Astrocyte of the spinal cord (primary cell): ENCODE measurements around the gene PIK3R5.

Experiments used
- DNase-seq: peaks from one replicate; pipeline ENCODE4 v3.0.0; 2011; ENCODE audit warnings: low read depth, low spot score
- H3K4me3 ChIP-seq: 2 replicates; pipeline ENCODE4 v1.5.1; 2011; ENCODE audit warnings: low read depth, mild to moderate bottlenecking, low read length, moderate library complexity
- in situ Hi-C: cut with HindIII; loops from 2 replicates; pipeline ENCODE4 v1.10.0; 2017; ENCODE audit warnings: low sequenced_read_pairs
- TF ChIP-seq, protein P1 (sequence below): IDR thresholded peaks from 2 replicates; pipeline ENCODE4 v1.5.1; 2012; ENCODE audit warnings: low read depth, mild to moderate bottlenecking, low read length, inconsistent platforms

PIK3R5 gene

DNA sequence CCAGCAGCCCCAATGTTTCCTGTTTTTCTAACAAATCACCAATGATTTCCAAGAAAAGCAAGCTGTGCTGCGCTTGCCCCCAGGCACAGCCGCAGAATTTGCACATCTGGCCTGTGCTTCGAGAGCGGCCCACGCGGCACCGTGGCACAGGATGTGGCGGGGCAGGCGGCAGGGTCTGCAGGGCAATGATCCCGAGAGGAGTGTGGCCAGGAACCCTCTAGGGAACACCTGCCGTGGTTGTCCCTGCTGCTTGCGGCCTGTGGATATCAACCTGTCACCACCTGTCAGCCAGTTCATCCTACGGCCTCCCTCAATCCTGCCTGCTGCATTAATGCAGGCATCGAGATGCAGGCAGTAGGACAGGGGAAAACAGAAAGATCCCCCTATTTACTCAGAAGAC, 24.0 kb downstream of the PIK3R5 start:
- in situ Hi-C loops, result no loop called here
- no peak for DNase-seq
- no peak overlapping the region for H3K4me3 ChIP-seq
- TF ChIP-seq, protein P1, sequence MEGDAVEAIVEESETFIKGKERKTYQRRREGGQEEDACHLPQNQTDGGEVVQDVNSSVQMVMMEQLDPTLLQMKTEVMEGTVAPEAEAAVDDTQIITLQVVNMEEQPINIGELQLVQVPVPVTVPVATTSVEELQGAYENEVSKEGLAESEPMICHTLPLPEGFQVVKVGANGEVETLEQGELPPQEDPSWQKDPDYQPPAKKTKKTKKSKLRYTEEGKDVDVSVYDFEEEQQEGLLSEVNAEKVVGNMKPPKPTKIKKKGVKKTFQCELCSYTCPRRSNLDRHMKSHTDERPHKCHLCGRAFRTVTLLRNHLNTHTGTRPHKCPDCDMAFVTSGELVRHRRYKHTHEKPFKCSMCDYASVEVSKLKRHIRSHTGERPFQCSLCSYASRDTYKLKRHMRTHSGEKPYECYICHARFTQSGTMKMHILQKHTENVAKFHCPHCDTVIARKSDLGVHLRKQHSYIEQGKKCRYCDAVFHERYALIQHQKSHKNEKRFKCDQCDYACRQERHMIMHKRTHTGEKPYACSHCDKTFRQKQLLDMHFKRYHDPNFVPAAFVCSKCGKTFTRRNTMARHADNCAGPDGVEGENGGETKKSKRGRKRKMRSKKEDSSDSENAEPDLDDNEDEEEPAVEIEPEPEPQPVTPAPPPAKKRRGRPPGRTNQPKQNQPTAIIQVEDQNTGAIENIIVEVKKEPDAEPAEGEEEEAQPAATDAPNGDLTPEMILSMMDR, result no peak

DNA sequence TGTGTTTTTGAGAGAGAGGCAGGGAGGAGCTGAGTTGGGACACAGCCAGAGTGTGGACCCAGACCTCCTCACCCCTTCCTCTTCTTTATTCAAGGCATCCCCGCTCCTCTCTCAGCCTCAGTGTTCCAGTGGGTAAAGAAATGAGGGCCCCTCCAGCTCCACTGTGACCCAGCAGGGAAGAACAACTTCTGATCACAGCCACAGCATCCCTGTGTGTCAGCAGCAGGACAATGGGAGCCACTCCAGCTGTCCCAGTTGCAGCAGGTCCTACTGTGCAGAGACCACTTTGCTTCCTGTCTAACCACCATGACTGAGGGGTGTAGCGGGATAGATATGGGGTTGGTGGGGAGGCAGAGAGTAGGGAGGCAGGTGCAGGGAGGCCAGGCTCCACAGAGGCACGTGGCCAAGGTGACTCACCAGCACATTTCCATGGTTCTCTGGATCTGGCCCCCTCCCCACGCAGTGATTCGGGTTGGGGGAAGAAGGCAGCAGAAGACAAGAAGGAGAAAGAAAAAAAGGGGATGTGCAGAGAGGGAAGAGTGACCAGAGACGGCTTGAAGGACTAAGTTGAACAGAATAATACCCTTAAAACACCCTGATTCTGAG, 24.5 kb downstream of the PIK3R5 start:
- TF ChIP-seq, protein P1, result no peak
- H3K4me3 ChIP-seq, result no peak overlapping the region
- DNase-seq, result no peak
- in situ Hi-C loops, result no loop called here

DNA sequence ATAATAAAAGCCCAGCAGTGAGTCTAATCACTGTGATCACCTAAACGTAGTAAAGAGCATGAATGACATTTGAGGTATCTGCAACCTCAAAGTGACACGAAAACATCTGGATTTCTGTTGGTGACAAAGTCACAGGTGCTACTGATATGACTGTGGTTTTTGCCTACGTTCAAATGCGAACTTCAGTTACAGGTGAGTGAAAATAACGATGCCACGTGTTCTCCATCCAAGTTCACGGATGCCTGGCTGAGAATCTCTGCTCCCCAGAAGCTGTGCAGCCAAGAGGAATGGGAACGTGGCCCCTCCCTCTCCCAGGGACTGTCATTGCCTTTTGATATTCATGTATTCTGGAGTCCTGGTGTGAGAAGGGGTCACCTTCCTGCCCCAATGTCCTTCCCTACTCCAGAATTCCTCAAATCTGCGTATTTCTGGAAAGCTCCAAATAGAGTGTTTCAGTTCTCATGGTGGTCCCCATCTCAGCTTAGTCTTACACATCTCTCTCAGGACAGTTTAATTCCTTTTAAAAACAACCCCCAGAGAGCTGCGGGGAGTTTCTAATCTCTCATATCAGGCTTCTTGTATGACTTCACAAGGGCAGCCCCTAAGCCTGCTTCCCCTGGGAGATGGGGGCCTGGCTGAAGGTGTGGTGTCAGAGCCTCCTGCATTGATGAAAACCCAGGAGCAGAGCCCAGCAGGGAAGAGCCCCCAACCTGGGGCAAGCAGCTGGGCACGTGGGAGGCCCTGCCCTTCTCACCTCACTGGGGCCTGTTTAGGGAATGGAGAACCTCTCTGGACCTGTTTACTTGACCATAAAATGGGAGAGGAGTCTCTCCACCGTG, 25.8 kb downstream of the PIK3R5 start:
- in situ Hi-C loops, result no loop called here
- TF ChIP-seq, protein P1, result no peak
- no peak for DNase-seq
- H3K4me3 ChIP-seq, result no peak overlapping the region

DNA sequence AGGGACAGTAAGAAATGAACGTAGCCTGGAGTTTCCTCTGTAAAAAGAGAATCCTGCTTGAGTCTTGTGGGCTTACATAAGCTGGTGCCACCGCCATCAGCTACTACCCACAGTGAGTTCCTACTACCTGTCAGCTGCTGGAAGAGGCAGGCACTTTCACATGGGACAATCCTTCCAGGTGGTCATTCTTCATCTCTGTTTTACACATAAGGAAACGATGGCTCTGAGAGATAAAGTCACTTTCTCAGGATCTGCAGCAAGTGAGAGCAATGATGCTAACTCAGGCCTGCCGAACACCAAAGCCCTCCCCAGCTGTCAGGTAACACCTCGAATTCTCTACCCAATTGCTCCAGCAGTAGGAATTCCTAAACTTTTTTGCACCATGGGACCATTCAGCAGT, 26.6 kb downstream of the PIK3R5 start:
- in situ Hi-C loops, result no loop called here
- TF ChIP-seq, protein P1, result no peak
- no peak overlapping the region for H3K4me3 ChIP-seq
- no peak for DNase-seq

DNA sequence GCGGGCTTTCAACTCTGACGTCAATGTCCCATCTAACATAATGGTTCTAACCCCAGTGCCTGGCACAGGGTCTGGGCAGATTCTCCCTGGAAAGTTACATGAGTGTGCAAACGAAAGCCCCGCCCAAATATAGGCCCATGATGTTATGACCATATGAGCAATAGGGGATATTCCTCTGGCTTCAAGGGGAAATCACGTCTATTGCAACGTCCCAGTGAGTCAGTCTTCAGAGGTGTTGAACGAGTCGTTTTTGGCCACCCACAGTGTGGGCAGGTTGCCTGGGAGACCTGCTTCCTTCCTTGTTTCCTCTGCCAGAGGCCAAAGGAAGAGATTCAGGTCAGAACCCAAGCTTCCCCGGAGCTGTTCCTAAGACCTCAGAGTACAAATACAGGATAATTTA, 30.3 kb downstream of the PIK3R5 start:
- DNase-seq, result no peak
- no peak overlapping the region for H3K4me3 ChIP-seq

DNA sequence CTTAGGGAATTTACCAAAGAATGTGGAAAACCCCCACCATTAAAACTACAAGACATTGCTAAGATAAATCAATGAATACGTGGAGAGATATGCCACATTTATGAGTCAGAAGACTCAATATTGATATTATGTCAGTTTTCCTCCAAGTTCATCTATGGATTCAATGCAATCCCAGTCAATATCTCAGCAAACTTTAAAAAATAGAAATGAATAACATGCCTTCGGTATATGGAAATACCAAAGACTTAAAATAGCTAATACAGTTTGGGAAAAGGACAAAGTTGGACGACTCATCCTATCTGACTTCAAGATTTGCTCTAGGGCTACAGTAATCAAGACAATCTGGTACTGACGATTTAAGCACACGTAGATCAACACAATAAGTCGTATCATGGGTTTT, 31.2 kb downstream of the PIK3R5 start:
- in situ Hi-C loops, result no loop called here
- no peak for DNase-seq
- TF ChIP-seq, protein P1, result no peak

More for the DNA sequence above, 30.3 kb downstream of the PIK3R5 start:
- TF ChIP-seq, protein P1, result no peak
- in situ Hi-C loops, result no loop called here

More for the DNA sequence above, 31.2 kb downstream of the PIK3R5 start:
- no peak overlapping the region for H3K4me3 ChIP-seq
